Activated CD8-positive, alpha-beta memory T cell treated with anti-CD3 and anti-CD28 coated beads for 24 hours (primary cell): ENCODE data around the gene GHRL.

Source experiments
- DNase-seq: peaks from one replicate; pipeline ENCODE4 v3.0.0-alpha.2; 2020

Gene GHRL, protein sequence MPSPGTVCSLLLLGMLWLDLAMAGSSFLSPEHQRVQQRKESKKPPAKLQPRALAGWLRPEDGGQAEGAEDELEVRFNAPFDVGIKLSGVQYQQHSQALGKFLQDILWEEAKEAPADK

DNA sequence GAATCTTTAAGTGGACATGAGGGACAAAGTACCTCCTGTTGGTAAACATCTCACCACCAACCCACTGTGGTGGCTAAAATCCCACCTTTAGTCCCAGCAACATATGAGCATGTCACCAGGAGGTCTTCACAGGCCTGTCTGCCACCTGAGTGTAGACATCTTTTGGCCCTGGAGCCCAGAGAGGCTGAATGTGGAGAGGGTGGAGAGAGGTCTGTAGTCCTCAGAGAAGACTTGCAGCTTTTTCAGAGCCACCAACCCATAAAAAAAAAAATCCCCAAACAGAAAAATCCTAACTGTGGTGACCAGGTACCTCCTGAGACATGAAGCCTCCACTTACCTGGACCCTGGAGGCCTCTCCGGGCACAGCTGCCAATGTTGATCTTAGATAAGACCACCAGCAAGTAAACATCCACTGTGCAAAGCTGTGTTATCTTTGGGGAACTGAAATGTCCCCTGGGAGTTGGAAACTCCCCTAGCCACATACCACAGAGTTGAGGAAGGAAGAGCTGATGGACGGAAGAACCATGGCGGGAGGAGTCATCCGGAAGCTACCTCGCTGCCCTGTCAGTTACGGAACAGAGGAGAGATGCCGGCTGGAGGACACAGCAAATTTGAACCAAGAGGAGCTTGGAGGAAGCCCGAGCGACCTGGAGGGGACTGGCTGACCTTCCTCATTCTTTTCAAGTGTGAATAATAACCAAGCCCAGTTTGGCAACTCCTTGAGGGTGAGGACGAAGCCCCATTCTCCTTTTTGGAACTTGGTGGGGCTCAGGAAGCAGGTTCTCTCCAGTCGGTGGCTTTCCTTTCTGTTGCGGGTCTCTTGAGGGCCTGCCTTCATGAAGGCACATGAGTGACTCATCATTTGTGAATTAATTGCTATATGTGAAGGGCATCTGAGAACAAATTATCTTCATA lies at the start of gene GHRL:
GHRL (minus strand) TSS at position 443 of the 915 bp plus-strand sequence. CDS start 2,767 bp downstream, outside the sequence.
- no peak for DNase-seq

- DNase-seq, result no peak
Measured at GRCh38 chr3:10341901-10342398, 49.2 kb upstream of the GHRL start.

GRCh38 chr3:10340476-10340875 lies 47.7 kb upstream of the GHRL start:
- DNase-seq, result no peak

GRCh38 chr3:10340046-10340445 lies 47.3 kb upstream of the GHRL start:
- DNase-seq, result no peak

- no peak for DNase-seq
Measured at GRCh38 chr3:10339376-10339955, 46.7 kb upstream of the GHRL start.

DNA sequence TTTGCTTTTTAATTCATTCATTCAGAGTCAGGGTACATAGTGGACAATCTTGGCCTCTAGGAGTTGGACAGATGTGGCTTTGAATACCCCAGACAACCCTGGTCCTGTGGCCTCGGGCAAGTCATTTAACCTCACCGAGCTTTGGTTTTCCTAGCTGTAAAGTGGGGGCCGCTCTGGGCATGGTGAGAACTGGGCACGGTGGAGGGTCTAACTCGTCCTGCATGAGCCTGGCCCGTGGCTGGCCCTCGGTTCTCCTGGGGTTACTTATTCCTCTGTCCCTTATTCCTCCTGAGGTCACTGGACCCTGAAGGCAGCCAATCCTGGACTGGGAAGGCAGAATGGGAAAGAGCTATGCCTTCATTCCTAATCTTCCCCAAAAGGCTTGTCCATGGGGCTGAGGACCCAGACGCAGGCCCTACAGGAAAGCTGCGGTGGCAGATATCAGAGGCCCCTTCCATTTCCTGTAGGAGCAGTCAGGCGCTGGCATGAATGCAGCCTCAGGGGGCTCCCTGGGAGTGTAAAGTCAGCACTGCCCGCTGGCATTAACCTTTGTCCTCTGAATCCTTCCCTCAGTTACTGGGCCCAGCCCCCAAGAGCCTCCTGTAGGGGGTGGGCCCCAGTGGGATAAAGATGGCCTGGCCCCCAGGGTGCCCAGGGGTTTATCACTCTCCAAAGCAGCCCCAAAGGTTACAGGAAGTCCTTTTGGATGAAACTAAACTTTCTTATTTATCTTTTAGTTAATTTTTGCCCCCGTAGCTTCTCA lies 46.0 kb upstream of the GHRL start:
- DNase-seq, result no peak

GRCh38 chr3:10338164-10338470 lies 45.4 kb upstream of the GHRL start:
- no peak for DNase-seq

DNA sequence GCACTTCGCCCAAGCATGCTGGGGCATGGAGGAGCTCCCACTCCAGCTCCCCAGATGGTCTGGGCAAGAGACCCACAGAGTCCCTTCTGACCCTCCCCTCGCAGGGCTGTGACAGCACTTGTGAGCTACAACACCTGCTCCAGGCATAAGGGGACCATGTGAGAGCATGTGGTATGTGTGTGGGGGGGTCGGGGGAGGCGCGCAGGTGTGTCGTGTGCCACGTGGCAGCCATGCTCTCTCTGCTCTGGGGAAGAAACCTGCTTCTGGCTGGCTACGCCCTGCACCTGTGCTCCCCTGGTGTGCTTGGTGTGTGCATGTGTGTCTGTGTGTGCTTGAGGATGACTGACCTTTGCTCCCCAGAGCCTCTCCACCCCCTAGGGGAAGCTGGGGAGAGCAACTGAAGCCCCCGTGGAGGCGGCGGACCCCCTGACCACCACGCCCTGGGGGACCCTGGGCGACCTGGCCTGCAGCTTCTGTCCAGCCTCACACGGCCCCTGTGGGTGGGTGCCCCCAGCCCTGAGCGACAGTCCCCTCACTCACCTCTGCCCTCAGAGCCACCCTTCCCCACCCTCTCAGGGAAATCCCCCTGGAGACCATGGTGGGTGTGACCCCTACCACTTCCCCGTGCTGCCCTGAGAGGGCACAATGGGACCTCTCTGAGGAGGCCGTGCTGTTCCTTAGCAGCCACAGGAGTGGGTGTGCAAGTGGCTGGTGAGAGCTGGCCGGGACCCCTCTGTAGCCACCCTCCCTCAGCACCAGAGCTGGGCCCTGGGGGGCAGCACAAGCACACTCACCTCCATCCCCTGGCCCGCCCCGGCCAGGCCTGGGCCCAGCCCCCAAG lies 44.8 kb upstream of the GHRL start:
- no peak for DNase-seq

- DNase-seq, result no peak
Measured at GRCh38 chr3:10336761-10337160, 44.0 kb upstream of the GHRL start.

DNA sequence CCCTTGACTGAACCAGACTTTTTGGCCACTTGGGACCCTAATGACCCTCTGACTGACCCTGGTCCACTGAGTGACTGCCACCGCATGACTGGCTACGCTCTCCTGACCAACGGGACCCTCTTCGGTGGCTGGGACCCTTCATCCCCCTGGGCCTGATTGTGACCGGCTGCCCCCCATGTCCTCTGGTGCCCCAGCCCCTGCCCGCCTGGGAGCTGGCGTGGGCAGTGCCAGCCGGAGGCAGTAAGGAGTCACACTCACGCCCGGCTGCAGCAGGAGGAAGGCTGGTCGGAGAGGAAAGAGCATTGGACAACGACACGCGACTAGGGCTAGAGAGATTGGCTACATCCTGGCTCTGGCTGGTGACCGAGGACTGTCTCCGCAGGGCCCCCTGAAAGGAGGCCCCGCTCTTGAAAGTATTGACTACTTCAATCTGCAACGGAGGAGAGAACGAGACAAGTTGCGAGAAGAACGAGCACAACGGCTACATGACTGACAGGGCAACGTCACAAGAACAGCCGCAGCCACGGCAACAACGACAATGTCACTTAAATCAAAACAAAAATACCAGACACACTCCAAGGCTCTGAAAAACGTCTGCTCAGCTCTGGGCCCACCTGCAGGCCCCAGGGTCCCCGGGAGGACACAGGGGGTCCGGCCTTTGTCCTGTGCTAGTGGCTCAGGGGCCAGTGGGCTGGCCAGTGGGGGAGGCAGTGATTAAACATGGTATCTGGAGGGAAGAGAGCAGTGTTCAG lies 43.3 kb upstream of the GHRL start:
- DNase-seq, result no peak

- no peak for DNase-seq
Measured at GRCh38 chr3:10335190-10335738, 42.5 kb upstream of the GHRL start.

DNA sequence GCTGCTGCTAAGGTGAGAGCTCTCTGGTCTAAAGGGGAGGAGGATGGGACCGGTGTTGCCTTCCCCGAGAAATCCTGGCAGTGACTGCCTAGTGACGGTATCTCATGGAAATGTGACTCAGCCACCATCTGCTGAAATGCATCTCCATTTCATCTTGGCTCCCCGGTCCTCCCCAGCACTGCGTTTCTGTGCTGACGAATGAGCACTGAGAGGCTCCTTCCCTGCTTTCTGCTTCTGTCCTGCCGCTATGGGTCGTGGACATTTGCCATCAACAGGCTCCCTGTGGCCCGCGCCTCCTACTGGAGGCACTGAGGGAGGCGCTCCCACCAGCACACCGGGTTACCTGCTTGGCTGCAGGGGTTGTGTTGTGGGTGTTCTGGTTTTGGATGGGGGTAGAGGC lies 41.7 kb upstream of the GHRL start:
- DNase-seq, result no peak

DNA sequence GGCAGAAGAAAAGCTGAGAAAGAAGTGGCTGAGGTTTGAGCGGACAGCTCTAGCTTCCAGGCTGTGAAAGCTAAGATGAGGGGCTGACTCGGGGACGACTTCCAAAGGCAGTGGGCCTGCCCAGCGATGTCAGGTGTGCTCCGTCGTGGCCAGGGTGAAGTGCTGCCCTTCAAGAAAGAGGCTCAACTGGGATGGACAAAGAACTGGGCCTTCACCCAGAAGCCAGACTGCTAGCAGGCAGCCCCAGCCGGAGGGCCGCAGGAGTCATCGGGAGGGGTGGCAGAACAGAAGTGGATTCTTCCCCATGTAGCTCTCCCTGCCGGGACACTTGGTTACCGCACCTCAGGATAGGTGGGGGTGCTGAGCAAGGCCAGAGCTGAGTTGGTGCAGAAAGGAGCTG lies 41.3 kb upstream of the GHRL start:
- DNase-seq, result no peak

GRCh38 chr3:10333349-10333650 lies 40.6 kb upstream of the GHRL start:
- DNase-seq, result no peak

DNA sequence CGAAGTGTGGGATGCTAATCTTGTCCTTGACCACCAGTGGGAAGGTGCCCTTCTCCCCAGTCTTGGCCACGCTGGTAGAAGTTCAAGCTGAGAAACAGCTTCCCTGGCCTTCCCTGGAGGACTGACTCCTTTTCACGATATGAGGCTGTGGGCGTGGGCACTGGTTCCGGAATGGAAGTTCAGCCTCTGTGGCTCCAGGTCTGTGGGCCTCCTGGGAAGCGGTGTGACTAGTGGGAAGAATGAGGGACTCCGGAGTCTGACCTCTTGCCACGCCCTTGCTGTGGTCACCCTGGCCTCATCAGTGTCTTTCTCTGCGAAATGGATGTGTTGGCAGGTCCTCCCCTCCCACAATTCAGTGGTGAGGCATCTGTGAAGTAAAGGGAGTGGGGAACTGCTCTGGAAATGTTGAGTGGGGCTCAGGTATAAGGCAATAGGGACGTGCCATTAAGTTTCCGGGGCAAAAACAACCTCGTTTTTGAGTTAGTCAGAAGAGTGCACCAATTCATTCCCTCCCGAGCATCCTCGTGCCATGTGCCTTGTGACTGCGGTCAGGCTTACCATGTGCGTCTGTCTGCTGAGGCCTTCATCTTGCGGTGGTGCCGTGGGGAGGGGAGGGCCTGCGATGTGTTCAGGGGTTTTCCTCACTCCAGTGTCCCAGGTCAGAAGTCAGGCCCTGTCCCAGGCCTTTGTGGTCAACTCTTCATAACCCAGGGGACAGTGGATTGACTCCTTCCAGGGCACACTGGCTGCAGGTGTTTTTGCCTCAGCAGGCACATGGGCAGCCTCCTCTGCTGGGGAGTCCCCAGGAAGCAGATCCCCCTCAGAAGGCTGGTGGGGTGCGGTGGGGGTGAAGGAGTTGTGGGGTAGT lies 40.0 kb upstream of the GHRL start:
- no peak for DNase-seq

GRCh38 chr3:10331320-10331719 lies 38.6 kb upstream of the GHRL start:
- no peak for DNase-seq

DNA sequence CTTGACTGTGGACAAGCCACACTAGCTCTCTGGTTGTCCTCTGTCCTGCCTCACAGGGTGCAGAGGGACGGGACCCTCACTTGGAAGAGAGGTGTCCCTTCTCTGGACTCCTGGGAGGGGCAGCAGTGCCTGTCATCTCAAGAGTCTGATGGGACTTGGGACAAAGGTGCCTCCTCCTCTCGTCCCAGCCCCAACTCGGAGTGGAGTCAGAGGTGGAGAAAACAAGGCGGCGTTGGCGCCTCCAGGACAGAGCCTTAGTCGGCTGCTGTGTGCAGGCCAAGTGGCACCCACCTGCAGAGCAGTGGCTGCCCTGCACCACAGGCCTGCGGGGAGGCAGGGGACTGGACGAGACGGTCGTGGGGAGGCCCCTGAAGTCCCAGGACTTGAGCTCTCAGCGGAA lies 37.6 kb upstream of the GHRL start:
- no peak for DNase-seq

DNA sequence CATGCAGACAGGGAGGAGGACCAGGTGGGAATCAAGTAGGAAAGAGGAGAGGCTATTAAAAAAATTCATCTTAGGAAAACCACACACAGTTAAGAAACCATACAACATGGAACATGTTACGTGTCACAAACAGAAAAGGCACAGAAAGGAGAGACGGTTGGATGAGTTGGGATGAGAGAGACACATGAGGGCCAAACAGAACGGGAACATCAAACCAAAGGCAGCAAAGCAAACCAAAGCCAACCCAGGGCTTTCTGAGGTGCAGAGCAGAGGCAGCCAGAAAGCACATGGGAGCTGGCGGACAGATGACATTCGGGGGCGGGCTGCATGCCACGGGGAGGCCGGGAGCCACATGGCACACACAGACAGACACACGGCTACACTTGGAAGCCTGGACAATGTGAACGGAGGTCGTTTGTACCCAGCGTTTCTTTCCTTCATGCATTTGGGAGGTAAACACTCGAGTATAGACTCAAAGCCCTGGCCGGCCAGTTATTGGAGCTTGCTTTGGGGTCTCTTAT lies 36.8 kb upstream of the GHRL start:
- no peak for DNase-seq

DNA sequence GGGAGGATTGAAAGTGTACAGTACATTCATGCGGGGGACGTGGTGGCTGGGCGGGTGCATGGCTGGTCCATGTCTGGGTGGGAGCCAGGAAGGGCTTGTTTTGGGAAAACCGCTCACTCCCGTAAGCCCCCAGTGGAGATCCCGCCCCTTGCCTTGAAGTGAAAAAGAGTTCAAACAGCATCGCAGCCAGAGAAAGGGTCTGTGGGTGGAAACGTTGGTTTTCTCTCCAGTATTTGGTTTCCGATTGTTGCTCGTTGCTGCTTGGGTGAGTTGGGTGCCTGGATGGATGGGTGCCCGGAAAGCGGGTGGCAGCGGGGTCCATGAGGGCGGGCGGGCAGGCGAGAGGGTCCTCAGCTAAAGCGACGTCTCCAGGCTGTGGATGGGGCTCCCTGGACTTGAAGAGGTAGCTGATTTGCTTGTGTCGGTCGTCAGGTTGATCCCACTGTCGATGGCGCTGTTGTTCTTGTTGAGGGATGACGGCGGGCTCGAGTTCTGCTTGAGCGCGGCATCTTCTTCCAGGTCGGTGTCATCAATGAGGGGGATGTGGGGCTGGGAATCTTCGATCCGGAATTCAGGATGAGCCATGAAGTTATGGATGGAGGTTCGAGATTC lies 35.8 kb upstream of the GHRL start:
- no peak for DNase-seq

- no peak for DNase-seq
Measured at GRCh38 chr3:10327592-10327991, 34.8 kb upstream of the GHRL start.
